Tibial nerve (tissue), 4 donors: ENCODE measurements around the gene TBX21. TPM values are rescaled to one million over a fixed set of nuclear protein-coding genes. Genes with fewer than 3 reads are reported as not detected.

Source experiments
- DNase-seq, 2 donors: peaks; one replicate each; pipeline ENCODE4 v3.0.0-alpha.2; 2019; ENCODE audit warnings: low spot score in 2 of 2
- H3K27ac ChIP-seq, 4 donors: fragments of 200-600 bp; sonication (generic) in 3 of 4; one replicate each; pipeline ENCODE4 v1.5.1; 2017 to 2019; ENCODE audit warnings: mild to moderate bottlenecking in 1 of 4
- H3K27me3 ChIP-seq, 2 donors: fragments of 200-600 bp; sonication (generic) in 1 of 2; one replicate each; pipeline versions ENCODE4 v1.5.1 to v1.6.0; 2017 to 2019
- H3K36me3 ChIP-seq, 3 donors: fragments of 200-600 bp; sonication (generic); one replicate each; pipeline ENCODE4 v1.5.1; 2018 to 2019
- H3K4me1 ChIP-seq, 4 donors: fragments of 200-600 bp; sonication (generic) in 3 of 4; one replicate each; pipeline ENCODE4 v1.5.1; 2017 to 2019
- H3K4me3 ChIP-seq, 4 donors: fragments of 200-600 bp; sonication (generic) in 3 of 4; one replicate each; pipeline ENCODE4 v1.5.1; 2017 to 2019; ENCODE audit warnings: mild to moderate bottlenecking in 1 of 4, moderate library complexity in 1 of 4
- H3K9me3 ChIP-seq, 4 donors: fragments of 200-600 bp; sonication (generic) in 3 of 4; one replicate each; pipeline ENCODE4 v1.5.1; 2017 to 2019
- CTCF ChIP-seq, 5 experiments: fragments of 200-600 bp in 3 of 5; fragments of 450-650 bp in 2 of 5; sonication (generic) in 3 of 5; IDR thresholded peaks; one replicate each; pipeline ENCODE4 v1.5.1; 2016 to 2019; ENCODE audit warnings: antibody characterized with exemption in 5 of 5, mild to moderate bottlenecking in 3 of 5, moderate library complexity in 2 of 5
- EP300 ChIP-seq, 2 donors: sonication (generic); formaldehyde crosslinking; IDR thresholded peaks; one replicate each; pipeline ENCODE4 v1.6.1; 2017; ENCODE audit warnings: antibody characterized with exemption in 2 of 2, mild to moderate bottlenecking in 1 of 2
- POLR2A ChIP-seq, 2 donors: fragments of 450-650 bp; IDR thresholded peaks; one replicate each; pipeline ENCODE4 v1.6.1; 2017; ENCODE audit warnings: antibody characterized with exemption in 2 of 2, mild to moderate bottlenecking in 2 of 2, moderate library complexity in 2 of 2
- WGBS, 2 donors: methylation state at CpG; one replicate each; pipeline ENCODE4 v1.1.5; 2018; 5-methylcytosine and 5-hydroxymethylcytosine counted together
- total RNA-seq, 4 donors: library from RNA; depleted of rRNA; stranded (reverse); fragments of >200 nt; gene quantifications; one replicate each; pipeline ENCODE4 v1.1.0, GENCODE V29; 2016

TBX21 gene
- total RNA-seq, 4 donors from 2014 or later, result 1.9 to 3.3 (median 2.1) TPM; not detected in 1

- WGBS, 2 donors, result 69 to 77% methylated on average over 6 of the region's 6 CpGs
- Histone ChIP-seq H3K36me3 (peaks cover 0 to 18% (median 0%) of the 10 kb centered on the region in 3 donors), H3K9me3 (no peaks in the 10 kb centered on the region), H3K27ac (no peak overlapping the region), H3K4me3 (no peak overlapping the region), H3K4me1 (peaks cover 0 to 3% (median 0%) of the 10 kb centered on the region in 4 donors), H3K27me3 (peaks cover 0 to 29% of the 10 kb centered on the region in 2 donors)
- DNase-seq, result no peak
- TF ChIP-seq POLR2A (IDR thresholded peaks at IDR 0.05), result no peak
- TF ChIP-seq CTCF (IDR thresholded peaks at IDR 0.05), result no peak
- no peak for TF ChIP-seq EP300 (IDR thresholded peaks at IDR 0.05)
Observed at GRCh38 chr17:47714773-47715396, 18.2 kb upstream of the TBX21 start.

DNA sequence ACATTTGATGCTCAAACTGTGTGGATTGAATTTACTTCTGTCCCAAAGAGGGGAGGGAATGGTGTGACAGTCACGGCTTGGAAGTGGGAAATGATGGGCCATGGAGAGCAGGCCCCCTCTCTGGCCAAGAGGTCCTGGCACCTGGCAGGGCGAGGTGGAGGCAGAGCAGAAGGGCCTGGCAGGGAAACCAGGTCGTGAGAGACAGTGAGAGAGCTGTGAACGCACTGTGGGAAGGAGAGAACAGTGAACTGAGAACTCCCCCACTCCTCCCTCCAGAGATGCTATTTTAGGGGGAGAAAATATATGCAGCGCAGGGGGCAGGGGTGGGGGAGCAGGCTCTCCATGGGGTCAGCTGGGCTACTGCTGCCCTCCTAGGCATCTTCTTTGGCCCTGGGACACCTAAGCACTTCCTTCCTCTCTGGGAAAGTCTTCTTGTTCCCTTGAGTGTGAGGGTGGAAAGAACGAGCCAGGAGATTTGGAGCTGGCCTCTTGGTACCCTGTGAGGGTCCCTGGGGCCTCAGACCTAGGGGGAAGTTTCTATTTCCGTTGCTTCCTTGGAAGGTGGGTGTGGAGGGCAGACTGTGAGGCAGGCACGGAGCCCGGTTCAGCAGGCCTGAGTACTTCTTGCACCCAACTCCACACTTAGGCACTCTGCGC lies 17.2 kb upstream of the TBX21 start:
- H3K27ac ChIP-seq, result no peak overlapping the region
- H3K4me1 ChIP-seq, result peaks cover 0 to 4% (median 2%) of the 10 kb centered on the region in 4 donors
- H3K9me3 ChIP-seq, result no peaks in the 10 kb centered on the region
- H3K4me3 ChIP-seq, result no peak overlapping the region
- TF ChIP-seq EP300 (IDR thresholded peaks at IDR 0.05), result no peak
- TF ChIP-seq POLR2A (IDR thresholded peaks at IDR 0.05), result no peak
- TF ChIP-seq CTCF (IDR thresholded peaks at IDR 0.05), result no peak
- peaks cover 0 to 9% (median 0%) of the 10 kb centered on the region in 3 donors for H3K36me3 ChIP-seq
- 65 to 74% methylated on average over 10 of the region's 10 CpGs for WGBS, 2 donors
- H3K27me3 ChIP-seq, result peaks cover 0 to 36% of the 10 kb centered on the region in 2 donors
- DNase-seq, result no peak

GRCh38 chr17:47716375-47716774 lies 16.7 kb upstream of the TBX21 start:
- 91 to 93% methylated on average over 3 of the region's 3 CpGs for WGBS, 2 donors
- peaks cover 0 to 3% (median 0%) of the 10 kb centered on the region in 3 donors for H3K36me3 ChIP-seq
- H3K4me1 ChIP-seq, result peaks cover 0 to 10% (median 5%) of the 10 kb centered on the region in 4 donors
- no peak for DNase-seq
- no peaks in the 10 kb centered on the region for H3K9me3 ChIP-seq
- TF ChIP-seq EP300 (IDR thresholded peaks at IDR 0.05), result no peak
- no peak for TF ChIP-seq POLR2A (IDR thresholded peaks at IDR 0.05)
- no peak for TF ChIP-seq CTCF (IDR thresholded peaks at IDR 0.05)
- peaks cover 0 to 42% of the 10 kb centered on the region in 2 donors for H3K27me3 ChIP-seq
- no peak overlapping the region for H3K27ac ChIP-seq
- H3K4me3 ChIP-seq, result no peak overlapping the region

DNA sequence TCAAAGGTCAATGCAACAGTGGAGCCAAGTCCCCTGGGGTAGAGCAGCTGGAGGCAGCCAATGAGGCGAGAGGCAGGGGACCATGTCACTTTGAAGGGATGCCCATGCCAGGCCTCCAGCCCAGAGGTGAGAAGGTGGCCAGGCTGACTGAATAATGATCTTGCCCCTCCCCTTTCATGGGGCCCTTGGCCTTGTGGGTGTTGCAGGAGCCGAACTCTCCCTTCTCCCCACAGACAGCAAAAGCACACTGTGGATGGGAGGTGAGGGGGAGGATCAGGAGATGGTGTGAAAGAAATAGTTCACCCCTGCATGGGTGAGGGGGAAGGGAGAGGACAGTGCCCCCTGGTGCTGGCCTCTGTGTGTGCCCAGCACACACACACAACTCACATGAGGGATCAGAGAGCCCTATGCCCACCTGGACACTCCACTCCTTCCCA lies 15.8 kb upstream of the TBX21 start:
- H3K4me3 ChIP-seq, result no peak overlapping the region
- no peak for TF ChIP-seq POLR2A (IDR thresholded peaks at IDR 0.05)
- no peak for TF ChIP-seq EP300 (IDR thresholded peaks at IDR 0.05)
- TF ChIP-seq CTCF (IDR thresholded peaks at IDR 0.05), result peak in 1 of 5 experiments; percentile 8
- H3K27me3 ChIP-seq, result peaks cover 0 to 51% of the 10 kb centered on the region in 2 donors
- no peaks in the 10 kb centered on the region for H3K9me3 ChIP-seq
- DNase-seq, result no peak
- no peak overlapping the region for H3K27ac ChIP-seq
- H3K4me1 ChIP-seq, result peaks cover 0 to 12% (median 6%) of the 10 kb centered on the region in 4 donors
- no peaks in the 10 kb centered on the region for H3K36me3 ChIP-seq
- WGBS, 2 donors, result 40 to 63% methylated on average over 2 of the region's 2 CpGs

- DNase-seq, result no peak
- Histone ChIP-seq H3K4me1 (peaks cover 0 to 12% (median 6%) of the 10 kb centered on the region in 4 donors), H3K27me3 (peaks cover 0 to 59% of the 10 kb centered on the region in 2 donors), H3K27ac (no peak overlapping the region), H3K4me3 (no peak overlapping the region), H3K36me3 (no peaks in the 10 kb centered on the region), H3K9me3 (no peaks in the 10 kb centered on the region)
- 27 to 47% methylated on average over 8 to 9 of the region's 9 CpGs for WGBS, 2 donors
- TF ChIP-seq CTCF (IDR thresholded peaks at IDR 0.05), result no peak
Observed at GRCh38 chr17:47717979-47718621, 14.9 kb upstream of the TBX21 start.
